ENCODE results near the gene GAPDH.

DNA sequence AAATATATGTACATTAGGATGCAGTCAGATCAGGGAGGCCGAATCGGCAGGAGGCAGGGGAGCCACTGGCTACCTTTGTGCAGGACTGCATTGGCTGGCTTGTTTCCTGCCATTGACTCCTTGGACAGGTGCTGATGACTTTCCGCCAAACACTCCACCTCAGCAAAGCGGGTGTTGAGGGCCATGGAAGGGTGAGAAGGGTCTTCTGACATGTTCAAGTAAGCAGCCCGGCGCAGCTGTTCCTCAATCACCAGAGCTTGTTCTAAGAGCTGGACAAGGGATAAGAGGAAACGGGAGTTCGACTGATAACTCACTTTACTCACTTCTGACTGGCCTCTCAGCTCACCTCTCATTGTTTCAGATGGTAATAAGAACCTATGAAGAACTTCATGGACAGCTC is 38.7 kb downstream of the GAPDH start:
- TF ChIP-seq POLR2A (IDR thresholded peaks at IDR 0.05) (no peak), POLR2AphosphoS5 (IDR thresholded peaks at IDR 0.05; ENCODE audit: insufficient read depth in 1 of 2, low read depth in 1 of 2) (no peak)
- TF ChIP-seq, protein P1, sequence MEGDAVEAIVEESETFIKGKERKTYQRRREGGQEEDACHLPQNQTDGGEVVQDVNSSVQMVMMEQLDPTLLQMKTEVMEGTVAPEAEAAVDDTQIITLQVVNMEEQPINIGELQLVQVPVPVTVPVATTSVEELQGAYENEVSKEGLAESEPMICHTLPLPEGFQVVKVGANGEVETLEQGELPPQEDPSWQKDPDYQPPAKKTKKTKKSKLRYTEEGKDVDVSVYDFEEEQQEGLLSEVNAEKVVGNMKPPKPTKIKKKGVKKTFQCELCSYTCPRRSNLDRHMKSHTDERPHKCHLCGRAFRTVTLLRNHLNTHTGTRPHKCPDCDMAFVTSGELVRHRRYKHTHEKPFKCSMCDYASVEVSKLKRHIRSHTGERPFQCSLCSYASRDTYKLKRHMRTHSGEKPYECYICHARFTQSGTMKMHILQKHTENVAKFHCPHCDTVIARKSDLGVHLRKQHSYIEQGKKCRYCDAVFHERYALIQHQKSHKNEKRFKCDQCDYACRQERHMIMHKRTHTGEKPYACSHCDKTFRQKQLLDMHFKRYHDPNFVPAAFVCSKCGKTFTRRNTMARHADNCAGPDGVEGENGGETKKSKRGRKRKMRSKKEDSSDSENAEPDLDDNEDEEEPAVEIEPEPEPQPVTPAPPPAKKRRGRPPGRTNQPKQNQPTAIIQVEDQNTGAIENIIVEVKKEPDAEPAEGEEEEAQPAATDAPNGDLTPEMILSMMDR (IDR thresholded peaks at IDR 0.05): no peak
